GM08714 (cell line): ENCODE measurements around the gene NRXN3.

Source experiments
- H3K4me3 ChIP-seq: fragments of 200-500 bp; sonication (Bioruptor generic); 2 replicates; pipeline ENCODE4 v1.5.1; 2014; ENCODE audit warnings: mild to moderate bottlenecking, low read length, inconsistent platforms
- ZNF274 ChIP-seq: IDR thresholded peaks from 2 replicates; pipeline ENCODE4 v1.6.1; 2012; ENCODE audit warnings: mild to moderate bottlenecking, low read depth, low read length

Gene NRXN3

DNA sequence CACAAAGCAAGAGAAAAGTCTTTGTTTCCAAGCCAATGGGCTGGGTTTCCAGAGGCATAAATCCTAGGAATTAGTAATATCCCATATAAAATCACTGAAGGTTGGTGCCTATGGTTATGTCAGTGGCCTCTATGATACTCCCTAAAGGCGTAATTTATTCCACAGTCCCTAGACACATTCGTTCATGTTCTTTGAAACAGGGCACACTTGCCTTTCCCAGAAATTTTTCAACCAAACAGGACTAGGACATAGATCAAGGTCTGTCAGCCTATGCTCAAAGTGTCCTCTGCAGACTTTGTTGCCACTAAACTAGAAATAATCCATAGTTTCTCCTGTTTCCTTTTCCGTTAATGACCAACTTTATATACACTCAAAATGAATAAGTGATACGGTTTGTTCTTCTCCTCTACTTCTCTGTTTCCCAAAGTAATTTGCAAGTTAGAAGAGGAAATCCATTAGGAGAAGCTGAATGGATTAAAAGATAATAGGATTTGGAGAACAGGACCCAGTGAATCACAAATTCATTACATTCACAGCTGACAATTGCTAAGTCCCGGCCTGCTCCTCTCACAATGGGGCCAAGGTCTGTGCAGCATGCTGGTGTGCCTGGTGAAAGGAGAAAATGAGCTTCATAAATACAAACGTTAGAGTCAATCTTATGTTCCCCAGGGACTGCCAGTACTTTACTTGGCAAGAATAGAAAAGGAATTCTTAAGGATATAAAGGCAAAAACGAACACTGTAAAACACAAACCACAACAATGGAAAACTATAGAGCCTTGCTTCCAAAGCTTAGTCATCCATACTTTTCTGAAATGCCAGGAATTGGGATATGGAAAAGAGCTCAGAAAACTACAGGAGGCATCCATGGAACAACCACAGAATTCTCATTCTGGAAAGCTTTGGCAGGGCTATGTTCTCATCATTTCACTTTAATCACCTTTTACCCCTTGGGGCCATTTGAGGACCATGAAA is 966.2 kb downstream of the NRXN3 start:
- H3K4me3 ChIP-seq: no peak overlapping the region
- TF ChIP-seq ZNF274: no peak

DNA sequence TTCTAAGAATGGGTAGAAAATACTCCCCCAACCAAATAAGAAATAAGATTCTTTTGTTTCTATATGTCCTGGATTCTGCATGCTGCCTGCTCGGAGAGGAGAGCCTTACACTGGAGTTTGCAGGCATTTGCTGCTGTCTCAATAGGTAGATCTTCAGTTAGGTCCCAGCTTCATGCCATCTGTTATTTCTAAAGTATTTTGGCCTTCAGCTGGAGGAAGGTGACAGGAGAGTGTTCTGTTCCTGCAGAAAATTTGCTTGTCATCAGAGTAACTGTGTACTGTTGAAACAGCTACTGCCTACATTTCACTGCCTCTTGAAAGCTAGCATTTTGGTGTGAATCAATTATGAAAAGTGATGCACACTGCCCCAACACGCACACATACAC is 966.9 kb downstream of the NRXN3 start:
- no peak overlapping the region for H3K4me3 ChIP-seq
- no peak for TF ChIP-seq ZNF274

DNA sequence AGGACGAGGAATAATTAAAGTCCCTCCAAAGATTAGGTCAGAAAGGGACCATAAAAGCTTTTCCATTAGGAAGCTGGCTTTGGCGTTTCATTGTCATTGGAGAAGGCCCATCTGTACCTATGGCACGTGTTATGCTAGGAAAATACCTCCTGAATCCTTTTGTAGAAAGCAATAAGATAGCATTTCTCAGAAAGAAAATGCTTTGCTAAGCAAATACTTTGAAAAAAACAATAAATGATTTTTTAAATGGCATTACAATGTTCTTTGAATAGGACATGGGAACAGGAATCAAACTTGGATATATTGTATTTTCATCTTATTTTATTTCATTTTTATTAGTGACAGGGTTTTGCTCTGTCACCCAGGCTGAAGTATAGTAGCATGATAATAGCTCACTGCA is 967.7 kb downstream of the NRXN3 start:
- no peak for TF ChIP-seq ZNF274
- H3K4me3 ChIP-seq: no peak overlapping the region

GRCh38 chr14:79144896-79145295 is 974.7 kb downstream of the NRXN3 start:
- TF ChIP-seq ZNF274: no peak
- H3K4me3 ChIP-seq: no peak overlapping the region

GRCh38 chr14:79150226-79150625 is 980.1 kb downstream of the NRXN3 start:
- TF ChIP-seq ZNF274: no peak
- H3K4me3 ChIP-seq: no peak overlapping the region

- no peak for TF ChIP-seq ZNF274
These were observed 987.2 kb downstream of the NRXN3 start for GRCh38 chr14:79157369-79157768.

GRCh38 chr14:79161571-79161970 is 991.4 kb downstream of the NRXN3 start:
- H3K4me3 ChIP-seq: no peak overlapping the region
- no peak for TF ChIP-seq ZNF274

More at GRCh38 chr14:79157369-79157768, 987.2 kb downstream of the NRXN3 start:
- H3K4me3 ChIP-seq: no peak overlapping the region

GRCh38 chr14:79162833-79163232 is 992.7 kb downstream of the NRXN3 start:
- TF ChIP-seq ZNF274: no peak
- no peak overlapping the region for H3K4me3 ChIP-seq

DNA sequence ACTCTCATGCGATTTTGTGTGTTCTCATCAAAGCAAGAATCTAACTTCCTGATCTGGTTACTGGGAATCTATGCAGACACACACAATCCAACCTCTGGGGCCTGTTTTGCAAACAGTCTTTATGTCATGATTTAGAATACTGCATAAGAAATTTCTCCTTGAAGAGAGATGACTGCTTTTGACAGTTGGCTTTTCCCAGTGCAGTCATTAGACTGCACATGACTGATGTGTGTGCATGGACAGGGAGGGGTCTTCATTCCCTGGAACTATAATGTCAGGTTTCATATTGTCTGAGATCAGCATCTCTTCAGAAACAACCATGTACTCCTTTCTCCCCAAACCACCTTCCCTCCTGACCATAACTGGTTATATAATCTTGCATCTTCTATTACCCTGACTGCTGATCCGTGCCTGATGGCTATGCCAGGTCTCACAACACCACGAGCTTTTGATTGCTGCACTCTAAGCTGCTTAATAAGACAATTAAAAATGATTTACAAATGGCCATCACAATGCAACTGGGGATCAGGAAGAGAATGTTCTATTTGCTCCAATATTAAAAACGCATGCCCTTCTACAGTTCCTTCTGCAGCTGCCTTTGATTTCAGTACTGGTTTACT is 995.4 kb downstream of the NRXN3 start:
- no peak for TF ChIP-seq ZNF274
- H3K4me3 ChIP-seq: no peak overlapping the region

- TF ChIP-seq ZNF274: no peak
- H3K4me3 ChIP-seq: no peak overlapping the region
These were observed 996.0 kb downstream of the NRXN3 start for GRCh38 chr14:79166171-79166570.

- H3K4me3 ChIP-seq: no peak overlapping the region
- TF ChIP-seq ZNF274: no peak
These were observed 997.8 kb downstream of the NRXN3 start for GRCh38 chr14:79167957-79168356.

DNA sequence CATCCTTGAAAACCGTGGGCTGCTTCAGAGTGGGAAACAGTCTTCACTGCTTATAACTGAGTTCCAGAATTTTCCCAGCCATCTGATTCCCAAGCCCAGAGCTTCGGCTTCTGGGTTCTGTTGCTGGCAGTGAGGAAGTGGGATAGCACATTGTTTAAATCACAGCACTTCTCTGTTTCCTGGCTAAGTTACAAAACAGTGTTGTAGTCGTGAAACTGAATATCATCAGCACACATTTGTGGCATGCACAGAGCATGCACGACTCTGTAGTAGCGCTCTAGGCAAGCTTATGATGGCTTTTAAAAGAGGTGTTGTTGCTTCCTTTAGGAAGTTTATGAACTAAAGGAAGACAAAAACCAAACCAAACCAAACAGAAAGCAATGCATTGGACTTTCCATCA is 1005.5 kb downstream of the NRXN3 start:
- TF ChIP-seq ZNF274: no peak
- no peak overlapping the region for H3K4me3 ChIP-seq

DNA sequence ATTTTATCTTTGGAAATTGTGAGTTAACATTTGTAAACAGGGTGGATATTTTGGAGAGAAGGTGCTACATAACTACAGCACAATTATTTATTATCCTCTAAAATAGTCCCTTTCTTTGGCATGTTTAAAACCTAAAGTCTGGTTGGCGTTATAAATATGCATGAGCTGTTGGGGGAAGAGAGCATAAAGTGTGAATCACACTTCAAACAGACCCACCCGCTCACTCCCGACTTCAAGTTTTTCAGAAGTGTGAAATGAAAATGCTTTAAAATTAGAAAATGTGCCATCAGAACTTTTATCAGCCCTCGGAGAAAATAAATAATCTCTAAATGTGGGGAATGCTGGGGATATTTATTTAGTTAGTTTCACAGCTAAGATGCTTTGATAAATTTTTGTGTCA is 1006.9 kb downstream of the NRXN3 start:
- no peak for TF ChIP-seq ZNF274

DNA sequence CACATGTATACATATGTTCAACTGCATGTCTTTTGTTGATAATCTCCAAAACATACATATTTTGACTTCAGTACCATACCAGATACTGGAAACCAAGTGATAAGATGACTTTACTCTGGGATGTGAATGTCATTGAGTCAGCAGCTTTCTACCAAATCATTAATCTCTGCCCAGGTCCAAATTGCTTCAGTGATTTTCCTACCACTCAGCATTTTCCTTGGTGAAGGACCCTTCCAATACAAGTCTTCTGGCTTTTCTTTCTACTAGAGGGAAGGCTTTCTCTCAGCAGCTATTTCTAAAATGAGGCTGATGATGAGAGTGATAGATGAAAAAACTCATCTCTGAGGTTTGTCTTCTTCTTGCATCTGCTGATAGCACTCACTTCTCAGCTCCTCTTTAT is 1008.5 kb downstream of the NRXN3 start:
- no peak for TF ChIP-seq ZNF274
- H3K4me3 ChIP-seq: no peak overlapping the region

More for the DNA sequence above, 1006.9 kb downstream of the NRXN3 start:
- no peak overlapping the region for H3K4me3 ChIP-seq

DNA sequence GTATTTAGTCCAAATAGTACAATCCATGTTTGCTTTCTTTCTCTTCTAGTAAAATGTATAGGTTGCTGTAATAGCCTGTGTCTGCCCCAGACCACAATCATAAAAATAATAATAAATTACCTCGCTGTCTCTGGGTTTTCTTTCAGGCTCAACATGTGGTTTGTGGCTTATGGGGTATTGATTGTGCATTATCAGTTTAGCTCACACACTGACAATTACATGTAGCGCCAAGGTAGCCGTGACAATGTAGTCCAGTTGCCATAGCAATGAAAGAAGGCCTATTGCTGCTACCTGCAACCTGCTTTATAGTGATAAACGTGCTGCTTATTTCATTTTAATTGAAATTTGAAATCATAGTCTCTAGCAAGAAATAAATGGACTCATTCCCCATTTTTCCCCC is 1009.8 kb downstream of the NRXN3 start:
- TF ChIP-seq ZNF274: no peak
- no peak overlapping the region for H3K4me3 ChIP-seq
